Mucosa of rectum (tissue), 2 donors: ENCODE results near the gene IFI44.

Source experiments
- H3K27ac ChIP-seq, 2 donors: one replicate each; pipeline ENCODE4 v1.7.0; 2013; ENCODE audit warnings: inconsistent platforms in 2 of 2, low read depth in 2 of 2, low read length in 2 of 2
- H3K27me3 ChIP-seq, 2 donors: one replicate each; pipeline ENCODE4 v1.7.0; 2013; ENCODE audit warnings: low read length in 2 of 2; ENCODE audit not compliant: control insufficient read depth in 2 of 2, insufficient read depth in 2 of 2
- H3K36me3 ChIP-seq, 2 donors: one replicate each; pipeline ENCODE4 v1.7.0; 2013; ENCODE audit warnings: low read length in 2 of 2; ENCODE audit not compliant: control insufficient read depth in 2 of 2, insufficient read depth in 2 of 2
- H3K4me1 ChIP-seq, 2 donors: one replicate each; pipeline ENCODE4 v1.7.0; 2013; ENCODE audit warnings: low read length in 2 of 2, mild to moderate bottlenecking in 1 of 2; ENCODE audit not compliant: control insufficient read depth in 2 of 2, insufficient read depth in 2 of 2
- H3K4me3 ChIP-seq, 2 donors: one replicate each; pipeline ENCODE4 v1.7.0; 2013; ENCODE audit warnings: low read length in 2 of 2
- H3K9ac ChIP-seq, 2 donors: one replicate each; pipeline ENCODE4 v1.7.0; 2013; ENCODE audit warnings: low read length in 2 of 2, low read depth in 1 of 2, mild to moderate bottlenecking in 1 of 2
- H3K9me3 ChIP-seq, 2 donors: one replicate each; pipeline ENCODE4 v1.7.0; 2013; ENCODE audit warnings: low read length in 2 of 2; ENCODE audit not compliant: control insufficient read depth in 2 of 2
- donor health status: healthy.
- donor health status: Normal muscosa, but diverticular disease.

IFI44 gene

DNA sequence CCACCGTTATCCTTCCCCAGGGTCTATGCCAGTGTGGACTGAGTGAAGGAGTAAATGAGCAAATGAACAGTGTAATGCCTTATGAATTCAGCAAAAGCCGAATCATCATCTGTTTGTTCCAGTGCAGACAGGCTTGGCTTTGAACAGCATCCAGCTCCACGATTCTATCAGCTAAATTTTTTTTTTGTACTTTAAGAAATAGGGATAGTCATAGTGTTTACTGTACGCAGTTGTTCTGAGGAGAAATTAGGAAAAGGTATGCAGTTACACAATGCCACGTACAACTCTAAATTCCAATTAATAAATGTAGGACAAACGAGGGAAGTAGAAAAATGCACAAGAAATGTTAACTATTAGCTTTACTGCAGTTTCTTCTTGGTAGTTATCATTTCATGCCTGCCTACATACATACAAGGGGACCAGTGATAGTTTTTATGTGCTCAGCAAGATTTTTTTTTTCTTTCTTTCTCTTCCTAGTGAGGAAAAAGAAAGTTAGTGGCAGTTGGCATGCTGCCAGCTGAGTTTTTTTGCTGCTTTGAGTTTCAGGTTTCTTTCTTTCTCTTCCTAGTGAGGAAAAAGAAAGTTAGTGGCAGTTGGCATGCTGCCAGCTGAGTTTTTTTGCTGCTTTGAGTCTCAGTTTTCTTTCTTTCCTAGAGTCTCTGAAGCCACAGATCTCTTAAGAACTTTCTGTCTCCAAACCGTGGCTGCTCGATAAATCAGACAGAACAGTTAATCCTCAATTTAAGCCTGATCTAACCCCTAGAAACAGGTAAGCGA lies 29.6 kb upstream of the IFI44 start, which contains the start of gene IFI44L:
Gene IFI44L, plus strand, starts transcription at position 646 of the 777 bp plus-strand sequence. CDS start 7,468 bp downstream, outside the sequence.
- Histone ChIP-seq H3K27ac (peak within 1 kb of the TSS; percentile 28 to 59), H3K9ac (peak within 1 kb of the TSS; percentile 30 to 44), H3K36me3 (no peaks in the 10 kb centered on the region), H3K27me3 (no peaks in the 10 kb centered on the region), H3K4me3 (peak within 1 kb of the TSS; percentile 40 to 68), H3K9me3 (no peaks in the 10 kb centered on the region), H3K4me1 (peaks cover 0 to 3% of the 10 kb centered on the region in 2 donors)

DNA sequence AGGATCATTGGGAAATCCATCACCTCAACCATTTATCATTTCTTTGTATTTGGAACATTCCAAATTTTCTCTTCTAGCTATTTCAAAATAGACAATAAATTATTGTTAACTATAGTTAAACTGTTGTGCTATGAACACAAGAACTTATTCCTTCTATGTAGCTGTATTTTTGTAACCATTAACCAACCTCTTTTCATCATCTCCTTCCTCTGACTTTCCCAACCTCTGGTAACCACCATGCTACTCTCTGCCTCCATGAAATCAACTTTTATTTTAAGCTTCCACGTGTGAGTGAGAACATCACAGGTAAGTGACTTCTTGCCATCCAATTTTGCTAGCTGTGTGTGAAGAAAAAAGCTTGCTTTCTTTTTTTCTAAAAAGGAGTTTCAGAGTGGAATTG lies 29.0 kb upstream of the IFI44 start:
- H3K9me3 ChIP-seq = no peaks in the 10 kb centered on the region
- H3K27ac ChIP-seq = peak overlapping the region; percentile 28 to 59
- peak overlapping the region; percentile 14 to 68 for H3K4me3 ChIP-seq
- peak overlapping the region; percentile 30 to 44 for H3K9ac ChIP-seq
- no peaks in the 10 kb centered on the region for H3K36me3 ChIP-seq
- H3K4me1 ChIP-seq = peaks cover 0 to 3% of the 10 kb centered on the region in 2 donors
- no peaks in the 10 kb centered on the region for H3K27me3 ChIP-seq

DNA sequence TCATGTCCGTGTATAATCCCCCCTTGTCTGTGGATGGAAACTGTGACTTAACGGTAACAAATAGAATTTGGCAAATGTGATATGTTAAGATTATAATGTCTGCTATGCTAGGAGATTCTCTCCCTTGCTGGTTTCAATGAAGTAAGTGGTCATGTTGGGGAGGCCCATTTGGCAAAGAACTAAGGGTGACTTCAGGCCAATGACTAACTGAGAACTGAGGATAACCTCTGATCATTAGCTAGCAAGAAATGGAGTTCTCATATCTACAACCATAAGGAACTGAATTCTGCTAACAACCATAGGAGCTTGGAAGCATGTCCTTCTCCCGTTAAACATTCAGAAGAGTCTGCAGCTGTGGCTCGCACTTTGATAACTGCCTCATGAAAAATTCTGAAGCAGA lies 27.1 kb upstream of the IFI44 start:
- peak overlapping the region in 1 of 2 donors; percentile 14 for H3K27ac ChIP-seq
- no peaks in the 10 kb centered on the region for H3K27me3 ChIP-seq
- H3K4me3 ChIP-seq = peak overlapping the region in 1 of 2 donors; percentile 17
- no peaks in the 10 kb centered on the region for H3K9me3 ChIP-seq
- no peak overlapping the region for H3K9ac ChIP-seq
- no peaks in the 10 kb centered on the region for H3K36me3 ChIP-seq
- H3K4me1 ChIP-seq = peaks cover 0 to 3% of the 10 kb centered on the region in 2 donors

DNA sequence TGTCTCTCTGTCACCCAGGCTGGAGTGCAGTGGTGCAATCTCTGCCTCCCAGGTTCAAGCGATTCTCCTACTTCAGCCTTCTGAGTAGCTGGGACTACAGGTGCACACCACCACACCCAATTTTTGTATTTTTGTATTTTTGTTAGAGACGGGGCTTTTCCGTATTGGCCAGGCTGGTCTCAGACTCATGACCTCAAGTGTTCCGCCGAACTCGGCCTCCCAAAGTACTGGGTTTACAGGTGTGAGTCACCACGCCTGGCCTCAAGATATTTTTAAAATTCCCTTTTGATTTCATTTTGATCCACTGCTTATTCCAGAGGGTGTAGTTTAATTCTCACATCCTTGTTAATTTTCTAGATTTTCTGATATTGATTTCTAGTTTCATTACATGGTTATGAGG lies 25.6 kb upstream of the IFI44 start:
- no peak overlapping the region for H3K9ac ChIP-seq
- peaks cover 0 to 3% of the 10 kb centered on the region in 2 donors for H3K4me1 ChIP-seq
- no peak overlapping the region for H3K27ac ChIP-seq
- H3K9me3 ChIP-seq = no peaks in the 10 kb centered on the region
- H3K4me3 ChIP-seq = no peak overlapping the region
- no peaks in the 10 kb centered on the region for H3K27me3 ChIP-seq
- no peaks in the 10 kb centered on the region for H3K36me3 ChIP-seq

DNA sequence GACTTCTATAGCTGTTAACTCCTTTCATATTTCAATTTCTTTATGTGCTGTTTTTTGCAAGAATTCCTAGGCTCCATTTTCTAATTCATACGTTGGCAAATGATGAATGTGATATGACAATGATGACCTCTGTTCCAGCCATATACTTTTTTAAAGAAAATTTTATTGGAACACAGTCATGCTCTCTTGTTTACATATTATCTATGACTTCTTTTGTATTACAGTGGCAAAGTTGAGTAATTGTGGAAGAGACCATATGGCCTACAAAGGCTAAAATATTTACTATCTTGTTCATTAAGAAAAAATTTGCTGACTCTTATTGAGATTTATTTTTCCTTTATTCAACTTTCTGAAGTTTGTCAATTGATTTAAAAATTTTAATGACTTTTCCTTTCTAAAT lies 22.3 kb upstream of the IFI44 start:
- Histone ChIP-seq H3K36me3 (no peaks in the 10 kb centered on the region), H3K9ac (no peak overlapping the region), H3K27ac (no peak overlapping the region), H3K27me3 (no peaks in the 10 kb centered on the region), H3K4me1 (no peaks in the 10 kb centered on the region), H3K9me3 (no peaks in the 10 kb centered on the region), H3K4me3 (no peak overlapping the region)

DNA sequence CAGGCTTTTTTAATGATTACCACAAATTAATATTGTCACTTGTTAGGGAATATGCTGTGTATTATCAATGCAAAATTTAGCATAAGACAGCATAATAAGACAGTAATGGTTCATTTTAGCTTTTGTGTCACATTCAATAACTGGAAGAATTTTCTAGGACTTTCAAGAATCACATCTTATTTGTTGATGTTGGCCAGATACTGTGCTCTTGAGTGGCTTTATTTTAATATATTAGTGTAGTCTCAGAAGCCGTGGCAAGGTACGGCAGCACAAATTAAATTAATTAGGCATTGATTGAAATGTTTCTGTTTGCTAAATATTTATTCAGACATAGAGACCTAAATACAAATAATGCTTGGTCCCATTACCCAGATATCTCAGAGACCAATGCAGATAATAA lies 19.0 kb upstream of the IFI44 start:
- Histone ChIP-seq H3K4me3 (no peak overlapping the region), H3K4me1 (no peaks in the 10 kb centered on the region)

DNA sequence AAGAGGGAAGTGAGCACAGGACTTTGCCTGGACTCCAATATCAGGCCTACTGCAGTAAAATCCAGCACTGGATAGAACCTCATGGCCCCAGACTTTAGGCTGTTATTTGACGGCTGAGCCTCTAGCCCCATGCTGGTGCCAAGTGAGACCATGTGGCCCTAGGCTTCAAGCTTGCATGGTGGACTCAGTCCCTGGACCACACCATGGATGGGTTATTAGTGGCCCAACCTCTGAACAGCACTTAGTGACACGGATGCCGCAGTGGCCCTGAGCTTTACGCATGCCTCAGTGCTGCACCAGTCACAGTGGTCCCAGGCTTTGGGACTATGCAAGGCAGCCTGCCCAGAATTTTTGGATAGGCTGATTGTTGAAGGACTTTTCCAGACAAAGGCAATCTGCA lies 16.4 kb upstream of the IFI44 start:
- no peaks in the 10 kb centered on the region for H3K4me1 ChIP-seq
- H3K36me3 ChIP-seq = no peaks in the 10 kb centered on the region
- H3K4me3 ChIP-seq = no peak overlapping the region
- H3K27me3 ChIP-seq = no peaks in the 10 kb centered on the region
- no peak overlapping the region for H3K9ac ChIP-seq
- no peaks in the 10 kb centered on the region for H3K9me3 ChIP-seq
- H3K27ac ChIP-seq = no peak overlapping the region

More for the DNA sequence above, 19.0 kb upstream of the IFI44 start:
- no peak overlapping the region for H3K9ac ChIP-seq
- H3K36me3 ChIP-seq = no peaks in the 10 kb centered on the region
- no peak overlapping the region for H3K27ac ChIP-seq
- H3K9me3 ChIP-seq = no peaks in the 10 kb centered on the region
- no peaks in the 10 kb centered on the region for H3K27me3 ChIP-seq

DNA sequence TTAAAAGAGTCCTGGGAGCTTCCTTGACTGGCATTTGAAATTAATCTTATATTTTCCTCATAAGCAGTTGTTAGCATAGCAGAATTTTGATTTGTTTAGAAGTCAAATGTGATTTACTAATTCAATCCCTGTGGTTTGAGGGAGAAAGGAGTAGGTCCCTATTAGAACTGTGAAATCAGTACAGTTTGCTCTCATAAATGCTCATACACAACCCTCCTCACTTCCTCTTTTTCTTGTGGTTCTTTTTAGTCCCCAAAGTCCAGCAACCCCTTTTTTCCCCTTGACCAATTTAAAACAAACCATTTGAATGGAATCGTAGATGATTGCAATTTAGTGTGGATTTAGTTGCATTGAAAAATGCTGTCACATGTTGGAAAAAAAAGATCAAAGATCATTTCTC lies 9.2 kb upstream of the IFI44 start:
- H3K9me3 ChIP-seq = peaks cover 0 to 4% of the 10 kb centered on the region in 2 donors
- H3K4me3 ChIP-seq = no peak overlapping the region
- no peaks in the 10 kb centered on the region for H3K4me1 ChIP-seq
- H3K27me3 ChIP-seq = no peaks in the 10 kb centered on the region
- H3K36me3 ChIP-seq = no peaks in the 10 kb centered on the region
- no peak overlapping the region for H3K9ac ChIP-seq
- H3K27ac ChIP-seq = no peak overlapping the region

DNA sequence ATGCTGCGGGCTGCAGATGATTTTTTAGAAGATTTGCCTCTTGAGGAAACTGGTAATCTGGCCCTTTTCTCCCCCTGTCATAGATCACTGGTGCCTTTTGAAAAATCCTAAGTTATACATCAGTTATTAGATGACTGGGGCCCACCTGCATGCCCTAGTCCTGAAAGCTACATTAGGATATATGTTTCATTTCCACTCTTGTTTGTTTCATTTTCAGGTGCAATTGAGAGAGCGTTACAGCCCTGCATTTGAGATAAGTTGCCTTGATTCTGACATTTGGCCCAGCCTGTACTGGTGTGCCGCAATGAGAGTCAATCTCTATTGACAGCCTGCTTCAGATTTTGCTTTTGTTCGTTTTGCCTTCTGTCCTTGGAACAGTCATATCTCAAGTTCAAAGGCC lies 8.1 kb upstream of the IFI44 start:
- Histone ChIP-seq H3K27me3 (no peaks in the 10 kb centered on the region), H3K36me3 (no peaks in the 10 kb centered on the region), H3K4me1 (no peaks in the 10 kb centered on the region), H3K27ac (no peak overlapping the region), H3K9ac (no peak overlapping the region), H3K4me3 (no peak overlapping the region), H3K9me3 (peaks cover 0 to 4% of the 10 kb centered on the region in 2 donors)

DNA sequence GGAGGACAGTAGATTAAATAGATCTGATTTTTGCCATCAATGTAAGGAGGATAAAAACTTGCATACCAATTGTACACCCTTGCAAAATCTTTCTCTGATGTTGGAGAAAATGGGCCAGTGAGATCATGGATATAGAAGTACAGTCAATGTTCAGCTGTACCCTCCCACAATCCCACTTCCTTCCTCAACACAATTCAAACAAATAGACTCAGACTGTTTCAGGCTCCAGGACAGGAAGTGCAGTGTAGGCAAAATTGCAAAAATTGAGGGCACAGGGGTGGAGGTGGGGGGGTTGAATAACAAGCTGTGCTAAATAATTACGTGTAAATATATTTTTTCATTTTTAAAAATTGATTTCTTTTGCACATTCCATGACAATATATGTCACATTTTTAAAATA lies 3.9 kb upstream of the IFI44 start:
- peaks cover 0 to 8% of the 10 kb centered on the region in 2 donors for H3K9me3 ChIP-seq
- no peak overlapping the region for H3K9ac ChIP-seq
- no peak overlapping the region for H3K27ac ChIP-seq
- no peak overlapping the region for H3K4me3 ChIP-seq
- H3K4me1 ChIP-seq = no peaks in the 10 kb centered on the region
- no peaks in the 10 kb centered on the region for H3K36me3 ChIP-seq
- H3K27me3 ChIP-seq = no peaks in the 10 kb centered on the region
